ENCODE data around the gene ELAVL1.

The ELAVL1 gene

GRCh38 chr19:8020681-8021080, 15.2 kb upstream of the ELAVL1 start:
- DNase-seq, result no peak

- DNase-seq, result peak in 4 of 5 donors; percentile 22 to 50 (median 23)
These were observed 12.4 kb upstream of the ELAVL1 start for GRCh38 chr19:8017808-8018207.

- DNase-seq, result peak in 1 of 5 donors; percentile 15
These were observed 523 bp downstream of the ELAVL1 start for GRCh38 chr19:8004723-8005513.

- DNase-seq, result no peak
These were observed 1.4 kb downstream of the ELAVL1 start for GRCh38 chr19:8004001-8004400.

- peak; percentile 34 to 72 (median 59) for DNase-seq
These were observed 3.2 kb downstream of the ELAVL1 start for GRCh38 chr19:8001995-8002849.

GRCh38 chr19:8001651-8001994, 3.8 kb downstream of the ELAVL1 start:
- no peak for DNase-seq

GRCh38 chr19:8000298-8001038, 5.0 kb downstream of the ELAVL1 start:
- no peak for DNase-seq

GRCh38 chr19:7999376-7999775, 6.1 kb downstream of the ELAVL1 start:
- no peak for DNase-seq

GRCh38 chr19:7997809-7998480, 7.5 kb downstream of the ELAVL1 start:
- DNase-seq, result no peak

GRCh38 chr19:7996883-7997282, 8.6 kb downstream of the ELAVL1 start:
- DNase-seq, result no peak

- DNase-seq, result no peak
These were observed 9.7 kb downstream of the ELAVL1 start for GRCh38 chr19:7995810-7996158.

- no peak for DNase-seq
These were observed 10.3 kb downstream of the ELAVL1 start for GRCh38 chr19:7994928-7995809.

GRCh38 chr19:7994114-7994513, 11.3 kb downstream of the ELAVL1 start:
- no peak for DNase-seq

GRCh38 chr19:7993560-7993959, 11.9 kb downstream of the ELAVL1 start:
- DNase-seq, result no peak

- DNase-seq, result no peak
These were observed 12.9 kb downstream of the ELAVL1 start for GRCh38 chr19:7992575-7992974.

GRCh38 chr19:7989071-7989575, 16.3 kb downstream of the ELAVL1 start:
- DNase-seq, result no peak

GRCh38 chr19:7988307-7988706, 17.1 kb downstream of the ELAVL1 start:
- DNase-seq, result no peak

- DNase-seq, result no peak
These were observed 18.2 kb downstream of the ELAVL1 start for GRCh38 chr19:7987114-7987768.

GRCh38 chr19:7986321-7987113, 18.9 kb downstream of the ELAVL1 start:
- DNase-seq, result no peak

GRCh38 chr19:7985481-7985911, 19.9 kb downstream of the ELAVL1 start:
- DNase-seq, result no peak
